BJ (cell line): ENCODE measurements around the gene OMA1. TPM values are rescaled to one million over a fixed set of nuclear protein-coding genes. Genes with fewer than 3 reads are reported as not detected.

Source experiments
- CTCF ChIA-PET: fragments of 350-600 bp; formaldehyde crosslinking; extraction: SDS; loops from one replicate; lab custom pipeline; 2021; ENCODE audit warnings: antibody characterized with exemption, inconsistent platforms; lab: Yijun Ruan, JAX
- POLR2A ChIA-PET: fragments of 300-600 bp; sonication (Branson Sonifier 250); formaldehyde crosslinking; extraction: SDS; loops from one replicate; lab custom pipeline; 2021; ENCODE audit warnings: antibody characterized with exemption; lab: Charles Lee
- DNase-seq: peaks from one replicate; pipeline ENCODE4 v3.0.0-alpha.2; 2011; ENCODE audit warnings: low read depth
- H3K27me3 ChIP-seq: 2 replicates; pipeline ENCODE4 v1.6.0; 2011; ENCODE audit warnings: low read length; ENCODE audit not compliant: control insufficient read depth, insufficient read depth
- H3K36me3 ChIP-seq: 2 replicates; pipeline ENCODE4 v1.5.1; 2011; ENCODE audit warnings: low read length; ENCODE audit not compliant: control insufficient read depth, insufficient read depth
- H3K4me3 ChIP-seq: 2 replicates; pipeline ENCODE4 v1.5.1; 2011; ENCODE audit warnings: low read depth, mild to moderate bottlenecking, control low read depth, low read length
- CTCF ChIP-seq: IDR thresholded peaks from 2 replicates; pipeline ENCODE4 v1.5.1; 2011; ENCODE audit warnings: low read depth, mild to moderate bottlenecking, control low read depth, inconsistent platforms, low read length, moderate library complexity; ENCODE audit not compliant: insufficient read depth
- polyA plus RNA-seq: library from polyadenylated mRNA; depleted of rRNA; stranded (reverse); fragments of >200 nt; gene quantifications from 2 replicates; pipeline ENCODE4 v1.2.3, GENCODE V29; 2011

Gene OMA1
- polyA plus RNA-seq, 1 experiment, result 8.4 TPM

GRCh38 chr1:58443986-58444868 lies 102.3 kb downstream of the OMA1 start:
- peak; percentile 46 for DNase-seq
- H3K36me3 ChIP-seq, result no peaks in the 10 kb centered on the region
- ChIA-PET POLR2A (no interaction called here), CTCF (no interaction called here)
- no peak overlapping the region for H3K4me3 ChIP-seq
- H3K27me3 ChIP-seq, result no peaks in the 10 kb centered on the region
- no peak for TF ChIP-seq CTCF

GRCh38 chr1:58442114-58442513 lies 104.4 kb downstream of the OMA1 start:
- POLR2A ChIA-PET, result no interaction called here
- CTCF ChIA-PET, result no interaction called here
- H3K36me3 ChIP-seq, result no peaks in the 10 kb centered on the region
- no peak for TF ChIP-seq CTCF
- no peak for DNase-seq
- no peak overlapping the region for H3K4me3 ChIP-seq
- H3K27me3 ChIP-seq, result no peaks in the 10 kb centered on the region

GRCh38 chr1:58441699-58442098 lies 104.8 kb downstream of the OMA1 start:
- DNase-seq, result no peak
- no peaks in the 10 kb centered on the region for H3K27me3 ChIP-seq
- H3K4me3 ChIP-seq, result no peak overlapping the region
- POLR2A ChIA-PET, result no interaction called here
- CTCF ChIA-PET, result no interaction called here
- TF ChIP-seq CTCF, result no peak
- no peaks in the 10 kb centered on the region for H3K36me3 ChIP-seq

- Histone ChIP-seq H3K36me3 (no peaks in the 10 kb centered on the region), H3K4me3 (no peak overlapping the region), H3K27me3 (no peaks in the 10 kb centered on the region)
- POLR2A ChIA-PET, result no interaction called here
- CTCF ChIA-PET, result no interaction called here
- no peak for DNase-seq
- TF ChIP-seq CTCF, result no peak
Measured at GRCh38 chr1:58440696-58441095, 105.8 kb downstream of the OMA1 start.

- Histone ChIP-seq H3K27me3 (no peaks in the 10 kb centered on the region), H3K4me3 (no peak overlapping the region), H3K36me3 (no peaks in the 10 kb centered on the region)
- CTCF ChIA-PET, result interaction anchor here (0.5 to 1.2 kb wide), 2 partner anchors 10 to 76 kb away, joined by 3 read pairs; no protein-coding TSS in a partner anchor
- DNase-seq, result no peak
- TF ChIP-seq CTCF, result no peak
- POLR2A ChIA-PET, result no interaction called here
Measured at GRCh38 chr1:58439946-58440345, 106.6 kb downstream of the OMA1 start.
